Activated CD4-positive, CD25-positive, alpha-beta regulatory T cell treated with anti-CD3 and anti-CD28 coated beads, Interleukin-2, amount 50 U/mL, for 16 hours (primary cell): Measurements from ENCODE around the gene MEAF6.
A peak's percentile ranks its signal among the peaks of the same experiment; 100 is the strongest.
"Not testable (repeated sequence)": the region's sequence is repeated elsewhere in the genome, so short reads cannot be mapped to it uniquely, and the experiment has no call there.

Experiments used
- DNase-seq: peaks from one replicate; pipeline ENCODE4 v3.0.0-alpha.2; 2020; ENCODE audit warnings: low read depth, low spot score

MEAF6 gene

DNA sequence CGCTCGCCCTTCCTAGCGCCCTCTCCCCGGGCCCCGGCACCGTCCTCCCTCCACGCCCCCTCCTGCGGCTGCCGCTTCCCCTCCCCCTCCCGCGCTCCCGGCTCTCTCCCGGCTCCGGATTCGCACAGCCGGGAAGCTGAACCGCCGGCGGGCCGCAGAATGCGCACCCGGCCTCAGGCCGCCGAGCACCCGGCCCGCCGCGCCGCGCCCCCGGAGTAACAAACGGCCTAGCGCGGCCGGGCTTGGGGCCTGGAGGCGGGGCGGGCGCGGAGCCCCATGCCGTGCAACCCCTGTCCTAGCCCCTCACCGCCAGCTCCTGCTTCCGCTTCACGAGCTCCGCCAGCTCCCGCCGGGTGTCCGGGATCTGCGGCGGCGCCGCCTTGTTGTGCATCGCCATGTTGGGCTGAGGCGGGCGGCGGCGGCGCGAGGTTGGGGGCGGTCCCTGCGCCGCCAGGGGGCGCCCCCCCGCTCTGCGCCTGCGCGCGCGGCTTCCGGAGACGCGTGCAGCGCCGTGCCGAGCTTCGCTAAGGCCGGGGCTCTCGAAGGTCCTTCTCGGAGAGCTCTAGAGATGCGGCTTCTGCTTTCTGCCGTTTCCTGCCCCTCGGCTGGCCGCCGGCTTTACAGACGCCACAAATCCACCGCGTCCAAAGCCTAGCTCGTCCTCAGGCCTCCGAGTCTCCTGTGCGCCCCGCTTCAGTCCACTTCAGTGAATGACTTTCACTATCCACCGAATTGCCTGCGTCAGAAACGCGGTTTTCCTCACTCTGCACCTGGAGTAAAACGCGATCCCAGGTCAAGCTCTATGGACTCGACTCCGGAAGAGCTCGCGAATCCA, at the start of gene MEAF6:
Gene MEAF6 (minus strand): TSS at position 417 of the 835 bp plus-strand sequence. CDS start 20 bp downstream, at position 397.
- DNase-seq = peak; percentile 65

DNA sequence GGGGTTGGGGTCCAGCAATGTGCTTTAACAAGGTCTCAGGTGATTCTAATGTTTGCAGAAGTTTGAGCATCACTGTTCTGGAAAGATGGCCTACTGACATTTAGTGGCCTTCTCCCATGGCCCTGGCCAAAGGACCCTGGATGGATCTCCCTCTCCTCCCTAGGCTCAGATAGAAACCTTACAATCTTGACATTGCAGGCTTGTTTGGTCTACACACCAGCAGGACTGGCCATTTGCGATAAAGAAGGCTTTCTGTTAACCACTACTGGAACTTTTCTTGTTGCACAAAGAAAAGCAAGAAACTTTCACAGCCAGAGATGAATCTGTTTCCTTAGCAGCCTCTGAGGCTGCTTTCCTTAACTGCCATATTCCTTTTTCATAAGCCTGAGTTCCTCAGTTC, 48.4 kb upstream of the MEAF6 start:
- no peak for DNase-seq

DNA sequence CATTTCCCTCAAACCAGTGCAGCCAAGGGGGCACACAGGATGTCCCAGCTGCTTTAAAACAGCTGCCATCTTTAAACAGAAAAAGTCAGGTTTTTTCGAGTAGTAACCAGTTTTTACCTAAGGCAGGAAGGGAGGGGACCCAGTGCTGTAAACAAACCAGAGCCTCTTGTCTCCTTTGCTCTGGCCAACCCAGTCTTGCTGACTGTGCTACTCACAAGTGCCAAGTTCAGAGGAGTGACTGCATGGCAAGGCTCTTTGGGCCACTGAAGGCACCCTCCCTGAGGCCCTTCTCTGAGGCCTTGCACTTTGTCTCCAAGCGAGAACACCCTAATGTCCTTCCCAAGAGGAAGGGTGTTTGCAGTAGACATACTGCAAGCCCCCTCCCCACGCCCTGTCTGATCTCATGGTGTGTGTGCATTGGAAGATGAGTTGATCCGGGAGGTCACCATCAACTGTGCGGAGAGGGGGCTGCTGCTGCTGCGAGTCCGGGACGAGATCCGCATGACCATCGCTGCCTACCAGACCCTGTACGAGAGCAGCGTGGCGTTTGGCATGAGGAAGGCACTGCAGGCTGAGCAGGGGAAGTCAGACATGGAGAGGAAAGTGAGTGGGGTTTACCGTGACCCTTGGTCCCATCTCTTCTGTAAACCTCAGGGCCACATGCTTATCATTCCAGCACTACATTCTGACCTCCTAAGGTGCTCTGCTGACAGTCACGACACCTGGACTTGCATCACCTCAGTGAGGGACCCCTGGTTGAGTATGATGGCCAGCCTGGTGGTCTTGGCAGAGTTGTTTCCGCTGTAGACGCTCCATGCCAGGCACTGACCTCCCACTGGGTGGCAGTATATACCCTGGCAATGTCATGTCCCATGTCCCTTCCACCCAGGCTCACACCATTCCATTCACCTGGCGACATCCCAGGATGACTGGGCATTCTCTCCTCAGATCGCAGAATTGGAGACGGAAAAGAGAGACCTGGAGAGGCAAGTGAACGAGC, 46.9 kb upstream of the MEAF6 start:
- no peak for DNase-seq

DNA sequence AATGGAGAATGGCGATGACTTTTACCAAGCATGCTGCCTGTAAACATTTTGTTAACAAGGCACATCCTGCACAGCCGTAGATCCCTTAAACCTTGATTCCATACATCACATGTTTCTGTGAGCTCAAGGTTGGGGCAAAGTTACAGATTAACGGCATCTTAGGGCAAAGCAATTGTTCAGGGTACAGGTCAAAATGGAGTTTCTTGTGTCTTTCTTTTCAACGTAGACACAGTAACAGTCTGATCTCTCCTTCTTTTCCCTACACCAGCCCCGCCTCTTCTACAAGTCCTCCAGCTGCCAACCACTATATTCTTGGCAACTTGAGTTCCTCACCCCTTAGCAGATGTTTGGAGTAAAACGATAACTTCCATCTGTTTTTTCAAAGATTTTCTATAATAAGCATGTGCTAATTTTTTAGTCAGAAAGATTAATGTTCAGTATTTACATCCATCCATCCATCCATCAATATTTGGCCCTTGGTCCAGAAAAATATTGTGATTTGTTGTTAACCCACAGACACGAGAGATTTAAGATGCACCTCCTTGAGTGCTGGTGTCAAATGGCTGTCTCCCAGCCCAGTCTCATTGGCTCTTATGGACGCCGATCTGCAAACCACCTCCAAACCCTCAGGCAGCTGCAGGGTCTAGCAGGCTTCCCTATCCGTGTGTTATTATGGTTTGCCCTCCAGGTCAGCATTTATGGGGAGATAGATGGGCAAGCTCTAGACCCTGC, 46.0 kb upstream of the MEAF6 start:
- DNase-seq = no peak

DNA sequence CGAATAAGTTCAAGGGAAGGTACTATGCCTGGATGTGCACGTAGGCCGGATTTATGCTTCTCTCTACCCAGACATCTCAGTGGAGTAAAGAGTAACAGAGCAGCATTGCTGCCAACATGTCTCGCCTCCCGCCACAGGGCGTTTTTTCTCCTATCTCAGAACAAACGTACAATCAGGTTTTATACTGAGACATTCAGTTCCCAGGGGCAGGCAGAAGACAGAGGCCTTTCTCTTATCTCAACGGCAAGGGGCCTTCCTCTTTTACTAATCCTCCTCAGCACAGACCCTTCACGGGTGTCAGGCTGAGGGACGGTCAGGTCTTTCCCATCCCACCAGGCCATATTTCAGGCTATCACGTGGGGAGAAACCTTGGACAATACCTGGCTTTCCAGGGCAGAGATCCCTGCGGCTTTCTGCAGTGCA, 45.4 kb upstream of the MEAF6 start:
- DNase-seq = not testable (repeated sequence)

DNA sequence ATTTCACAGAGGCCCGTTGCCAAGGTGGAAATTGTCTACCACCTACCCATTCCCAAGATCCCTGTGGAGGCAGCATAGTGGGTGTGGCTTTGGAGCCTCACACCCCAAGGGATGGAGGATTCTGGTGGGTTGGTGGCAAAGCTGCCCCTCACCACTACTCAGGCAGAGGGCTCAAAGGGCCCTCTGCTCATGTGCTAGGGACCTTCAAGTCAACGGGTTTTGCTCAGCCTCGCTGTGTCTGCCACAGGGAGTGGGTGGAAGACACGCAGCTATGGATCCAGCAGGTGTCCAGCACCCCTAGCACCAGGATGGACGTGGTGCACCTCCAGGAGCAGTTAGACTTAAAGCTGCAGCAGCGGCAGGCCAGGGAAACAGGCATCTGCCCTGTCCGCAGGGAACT, 44.5 kb upstream of the MEAF6 start:
- no peak for DNase-seq

DNA sequence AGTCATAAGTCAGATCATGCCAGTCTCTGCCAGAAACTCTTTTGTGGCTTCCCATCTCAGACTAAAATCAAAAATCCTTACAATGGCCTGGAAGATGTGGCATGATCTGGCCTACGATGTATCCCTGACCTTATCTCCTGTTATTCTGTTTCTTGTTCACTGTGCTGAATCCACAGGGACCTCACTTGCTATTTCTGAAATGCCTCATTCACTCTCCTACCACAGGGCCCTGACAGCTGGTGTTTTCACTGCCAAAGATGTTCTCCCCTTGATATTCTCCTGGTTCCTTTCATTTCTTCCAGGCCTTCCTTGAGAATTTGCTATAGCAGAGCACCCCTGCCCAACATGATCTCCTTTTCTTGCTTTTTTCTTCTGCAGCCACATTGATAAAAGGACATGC, 43.8 kb upstream of the MEAF6 start:
- DNase-seq = no peak

DNA sequence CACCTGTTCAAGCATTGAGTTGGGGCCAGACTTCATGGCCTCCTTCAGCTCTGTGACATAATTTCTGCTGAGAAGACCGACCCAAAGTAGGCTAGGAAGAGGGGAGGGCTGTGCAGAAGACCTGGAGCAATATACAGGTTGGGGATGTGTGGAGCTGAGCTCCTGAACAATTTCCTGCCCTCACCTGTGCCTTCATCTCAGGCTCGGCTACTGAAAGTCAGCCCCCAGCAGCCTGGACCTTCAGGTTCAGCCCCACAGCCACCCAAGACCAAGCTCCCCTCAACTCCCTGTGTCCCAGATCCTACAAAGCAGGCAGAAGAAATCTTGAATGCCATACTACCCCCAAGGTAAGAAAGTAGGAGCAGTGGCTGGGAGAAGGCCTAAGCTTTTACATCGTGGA, 42.8 kb upstream of the MEAF6 start:
- no peak for DNase-seq

DNA sequence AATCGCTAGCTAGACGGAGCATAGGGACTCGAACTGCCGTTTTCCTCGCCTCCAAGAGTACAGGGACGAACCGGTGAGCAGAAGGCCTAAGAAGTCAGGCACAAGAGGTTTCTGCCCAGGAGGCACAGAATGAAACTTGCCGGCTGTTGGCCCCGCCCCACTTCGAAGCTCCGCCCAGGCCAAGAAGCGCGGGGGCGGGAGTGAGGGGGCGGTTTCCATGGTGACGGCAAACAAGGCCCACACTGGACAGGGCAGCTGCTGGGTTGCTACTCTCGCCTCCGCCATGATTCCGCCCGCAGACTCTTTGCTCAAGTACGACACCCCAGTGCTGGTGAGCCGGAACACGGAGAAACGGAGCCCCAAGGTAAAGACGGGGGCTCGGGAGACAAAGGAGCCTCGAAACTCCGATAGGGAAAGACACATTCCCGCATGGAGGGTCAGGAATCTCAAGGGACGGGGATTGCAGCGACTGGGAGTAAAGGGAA, 42.2 kb upstream of the MEAF6 start, which contains the start of gene DNALI1:
Gene DNALI1 (plus strand): TSS at position 229 of the 485 bp plus-strand sequence. CDS start 55 bp downstream, at position 284.
- DNase-seq = no peak

DNA sequence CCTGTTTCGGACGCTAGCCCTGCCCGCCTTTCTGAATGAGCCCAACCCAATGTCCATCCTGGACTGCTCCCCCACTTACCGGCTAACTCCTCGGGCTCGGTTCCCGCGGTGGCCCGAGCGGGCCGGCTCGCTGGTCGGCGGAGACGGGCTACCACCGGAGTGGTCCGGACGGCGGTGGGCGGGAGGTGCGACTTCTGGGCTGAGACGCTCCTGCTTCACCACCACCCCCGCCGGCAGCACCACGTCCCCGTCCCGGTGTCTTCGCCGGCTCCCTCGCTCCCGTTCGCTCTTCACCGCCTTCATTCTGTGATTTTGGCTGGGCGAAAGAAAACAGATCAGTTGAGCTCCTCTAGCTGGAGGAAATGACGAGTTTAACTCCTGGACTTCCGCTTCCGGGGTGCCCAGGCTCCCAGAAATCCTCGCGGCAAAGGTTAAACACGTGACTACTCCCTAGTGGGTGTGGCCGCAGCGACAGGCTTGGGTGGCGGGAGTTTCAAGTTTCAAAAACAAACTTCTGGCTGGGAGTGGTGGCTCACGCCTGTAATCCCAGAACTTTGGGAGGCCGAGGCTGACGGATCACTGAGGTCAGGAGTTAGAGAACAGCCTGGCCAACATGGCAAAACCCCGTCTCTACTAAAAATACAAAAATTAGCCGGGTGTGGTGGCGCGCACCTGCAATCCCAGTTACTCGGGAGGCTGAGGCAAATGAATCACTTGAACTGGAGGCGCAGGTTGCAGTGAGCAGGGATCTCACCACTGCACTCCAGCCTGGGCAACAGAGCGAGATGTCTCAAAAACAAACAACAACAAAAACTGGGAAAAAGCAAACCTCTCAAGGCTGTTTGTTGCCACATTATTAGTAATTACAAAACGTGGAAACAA, 39.6 kb upstream of the MEAF6 start, which contains the start of gene SNIP1:
Gene SNIP1 (minus strand): TSS at position 367 of the 882 bp plus-strand sequence. CDS start 64 bp downstream, at position 303.
- peak; percentile 92 for DNase-seq

DNA sequence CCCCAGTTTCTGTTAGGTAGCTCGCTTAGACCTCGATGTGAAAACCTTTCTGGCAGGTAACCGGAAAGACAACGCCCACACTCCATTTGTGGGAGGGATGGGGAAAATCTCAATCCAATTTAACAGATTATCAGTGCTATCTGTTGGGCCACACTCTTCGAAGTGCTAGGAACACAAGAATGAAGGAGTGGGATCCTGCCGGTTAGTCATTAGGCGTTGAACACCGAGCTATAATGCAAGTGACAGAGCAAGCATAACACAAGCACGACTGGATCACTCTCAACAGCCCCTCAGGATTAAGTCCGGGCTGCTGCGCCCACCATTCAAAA, 39.0 kb upstream of the MEAF6 start:
- no peak for DNase-seq

DNA sequence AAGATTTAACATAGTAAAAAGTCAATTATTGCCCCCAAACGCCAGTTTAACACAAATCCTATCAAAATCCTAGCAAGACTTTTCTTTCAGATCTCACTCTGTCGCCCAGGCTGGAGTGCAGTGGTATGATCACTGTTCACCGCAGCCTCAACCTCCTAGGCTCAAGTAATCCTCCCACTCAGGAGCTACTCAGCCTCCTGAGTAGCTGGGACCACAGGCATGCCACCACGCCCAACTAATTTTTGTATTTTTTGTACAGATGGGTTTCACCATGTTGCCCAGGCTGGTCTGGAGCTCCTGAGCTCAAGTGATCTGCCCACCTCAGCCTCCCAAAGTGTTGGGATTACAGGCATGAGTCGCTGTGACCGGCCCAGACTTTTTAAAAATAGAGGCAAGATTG, 34.8 kb upstream of the MEAF6 start:
- no peak for DNase-seq

DNA sequence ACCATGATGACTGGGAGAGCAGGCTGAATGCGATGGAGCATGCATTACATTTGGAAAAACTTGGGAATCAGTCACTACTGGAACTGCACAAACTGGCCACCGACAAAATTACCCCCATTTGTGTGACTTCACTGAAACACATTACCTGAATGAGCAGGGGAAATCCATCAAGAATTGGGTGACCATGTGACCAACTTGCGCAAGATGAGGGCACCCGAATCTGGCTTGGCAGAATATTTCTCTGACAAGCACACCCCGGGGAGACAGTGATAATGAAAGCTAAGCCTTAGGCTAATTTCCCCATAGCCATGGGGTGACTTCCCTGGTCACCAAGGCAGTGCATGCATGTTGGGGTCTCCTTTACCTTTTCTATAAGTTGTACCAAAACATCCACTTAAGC, 30.5 kb upstream of the MEAF6 start:
- DNase-seq = no peak

DNA sequence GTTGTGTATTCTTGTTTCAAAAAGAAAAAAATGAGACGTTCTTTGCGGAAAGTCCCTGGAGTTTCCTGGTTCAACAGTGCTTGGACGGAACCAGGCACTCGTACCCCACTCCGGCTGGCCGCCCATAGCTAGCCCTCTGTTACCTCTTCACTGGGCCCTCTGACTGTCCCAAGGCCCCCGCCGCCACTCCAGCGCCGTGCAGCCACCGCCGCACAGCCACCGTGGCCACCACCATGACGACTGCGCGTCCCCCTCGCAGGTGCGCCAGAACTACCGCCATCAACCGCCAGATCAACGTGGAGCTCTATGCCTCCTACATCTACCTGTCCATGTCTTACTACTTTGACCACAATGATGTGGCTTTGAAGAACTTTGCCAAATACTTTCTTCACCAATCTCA, 30.0 kb upstream of the MEAF6 start:
- DNase-seq = no peak

DNA sequence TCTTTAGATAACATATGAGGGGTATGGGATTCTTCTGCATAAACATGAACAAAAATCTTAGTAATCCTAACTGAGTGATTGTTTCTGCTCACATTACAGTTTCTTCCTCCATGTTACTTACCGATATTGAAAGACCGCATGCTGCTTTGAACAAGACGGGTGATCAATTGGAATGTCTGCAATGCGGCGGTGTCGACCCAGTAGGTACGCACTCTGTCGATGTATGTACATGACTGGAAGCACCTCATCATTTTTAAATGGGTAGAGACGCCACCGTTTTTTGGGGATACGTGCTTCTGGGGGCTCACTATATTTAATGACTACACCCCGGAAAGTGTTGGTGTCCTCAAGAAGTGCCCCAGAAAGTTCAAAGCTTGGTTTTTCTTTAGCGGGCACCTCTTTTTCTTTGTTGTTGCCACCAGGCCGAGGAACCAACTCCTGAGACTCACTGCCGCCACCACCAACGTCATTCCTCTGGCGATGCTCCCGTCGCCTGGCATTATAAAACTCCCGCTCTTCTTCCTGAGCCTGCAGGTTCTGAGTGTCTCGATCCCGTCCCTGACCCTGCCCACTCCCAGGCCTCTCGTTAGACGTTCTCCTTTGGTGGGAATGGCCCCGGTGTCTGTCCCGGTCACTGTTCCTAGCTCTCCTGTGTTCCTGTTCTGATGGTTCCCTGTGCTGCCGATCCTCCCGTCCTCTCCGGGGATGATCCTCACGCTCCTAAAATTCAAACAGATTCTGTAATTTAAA, 25.6 kb upstream of the MEAF6 start:
- DNase-seq = no peak

DNA sequence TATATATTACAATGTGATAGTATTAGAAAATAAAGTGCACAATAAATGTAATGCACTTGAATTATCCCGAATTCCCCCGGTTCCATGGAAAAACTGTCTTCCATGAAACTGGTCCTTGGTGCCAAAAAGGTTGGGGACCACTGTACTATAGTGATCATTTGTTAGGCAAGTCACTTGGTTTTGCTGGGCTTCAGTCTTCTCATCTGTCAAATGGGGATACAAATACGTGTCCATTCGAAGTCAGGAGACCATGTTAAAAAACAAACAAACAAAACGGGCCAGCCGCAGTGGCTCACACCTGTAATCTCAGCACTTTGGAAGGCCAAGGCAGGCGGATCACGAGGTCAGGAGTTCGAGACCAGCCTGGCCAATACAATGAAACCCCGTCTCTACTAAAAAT, 24.6 kb upstream of the MEAF6 start:
- not testable (repeated sequence) for DNase-seq

DNA sequence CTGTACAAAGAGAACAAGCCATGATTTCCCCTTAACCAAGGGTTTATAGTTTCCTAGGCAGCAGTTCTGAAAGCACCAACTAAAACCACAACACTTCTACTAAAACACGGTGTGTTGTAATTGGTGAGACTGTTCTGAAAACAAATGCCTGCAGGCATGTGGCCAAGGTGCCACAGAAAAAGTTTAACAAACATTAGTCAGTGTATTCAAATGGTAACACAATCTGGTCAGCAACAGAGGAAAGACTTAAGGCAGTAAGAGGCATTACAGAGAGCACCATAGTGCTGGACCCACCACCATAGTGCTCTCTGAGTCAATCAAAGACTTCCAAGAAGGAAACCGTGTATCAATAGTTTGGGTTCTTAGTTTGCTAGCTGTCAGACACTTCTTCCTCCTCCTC, 22.8 kb upstream of the MEAF6 start:
- no peak for DNase-seq

DNA sequence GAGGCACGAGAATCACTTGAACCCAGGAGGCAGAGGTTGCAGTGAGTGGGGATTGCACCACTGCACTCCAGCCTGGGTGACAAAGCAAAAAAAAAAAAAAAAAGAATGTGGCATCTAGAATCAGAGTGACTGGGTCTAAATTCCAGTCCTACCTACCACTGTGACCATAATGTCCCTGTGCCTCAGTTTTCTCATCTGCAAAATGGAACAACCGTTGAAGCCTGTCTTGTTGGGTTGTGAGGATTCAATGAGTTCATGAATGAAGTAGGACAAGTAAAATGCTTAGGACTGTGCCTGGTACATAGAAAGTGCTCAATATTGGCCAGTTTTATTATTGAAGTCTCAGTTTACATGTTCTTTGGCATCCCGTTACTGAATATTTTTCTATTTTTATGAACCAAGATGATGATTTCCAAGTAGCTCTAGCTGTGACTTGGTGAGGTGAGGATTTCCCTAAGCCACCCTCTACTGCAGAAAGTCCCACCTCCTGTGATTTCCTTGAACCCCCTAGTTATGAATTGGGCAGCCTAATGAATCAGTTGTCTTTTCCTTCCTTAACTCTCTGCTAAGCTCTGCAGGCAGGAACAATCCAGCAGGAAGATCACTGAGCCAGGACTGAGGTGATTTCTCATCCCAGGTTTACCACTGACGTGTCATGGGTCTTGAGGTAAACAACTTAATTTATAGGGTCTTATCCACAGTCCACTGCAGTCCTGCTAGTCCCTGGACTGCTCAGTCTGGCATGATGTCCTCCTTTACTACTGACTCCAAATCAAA, 18.9 kb upstream of the MEAF6 start:
- no peak for DNase-seq
